ENCODE data around the gene C6orf132.

C6orf132 gene

GRCh38 chr6:42135722-42136121 lies 6.7 kb downstream of the C6orf132 start:
- in situ Hi-C loops (cut with MboI; ENCODE audit: low sequenced_read_pairs) = no loop called here

- in situ Hi-C loops (cut with MboI; ENCODE audit: low sequenced_read_pairs) = no loop called here
Measured at GRCh38 chr6:42135161-42135560, 7.3 kb downstream of the C6orf132 start.

GRCh38 chr6:42133926-42134325 lies 8.5 kb downstream of the C6orf132 start:
- in situ Hi-C loops (cut with MboI; ENCODE audit: low sequenced_read_pairs) = no loop called here

DNA sequence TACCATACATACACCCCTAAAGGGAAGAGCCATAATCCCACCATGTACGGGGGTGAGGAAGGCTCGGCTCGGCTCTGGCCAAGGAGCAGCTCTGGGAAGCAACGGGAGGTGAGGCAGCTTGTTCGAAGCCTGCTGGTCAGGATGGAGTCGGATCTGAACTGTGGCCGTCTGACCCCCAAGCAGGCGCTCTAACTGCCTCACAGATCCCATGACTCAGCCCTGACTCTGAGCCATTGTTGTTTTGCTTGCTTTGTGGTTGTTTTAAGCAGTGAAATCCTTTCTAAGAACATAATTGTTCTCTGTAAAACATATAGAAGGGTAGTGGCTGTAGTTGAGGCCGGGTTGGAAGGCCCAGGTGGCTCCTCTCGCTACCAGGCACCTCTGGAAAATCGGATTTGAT lies 10.9 kb downstream of the C6orf132 start:
- in situ Hi-C loops (cut with MboI; ENCODE audit: low sequenced_read_pairs) = no loop called here

- in situ Hi-C loops (cut with MboI; ENCODE audit: low sequenced_read_pairs) = no loop called here
Measured at GRCh38 chr6:42129360-42129676, 13.1 kb downstream of the C6orf132 start.

- in situ Hi-C loops (cut with MboI; ENCODE audit: low sequenced_read_pairs) = no loop called here
Measured at GRCh38 chr6:42128460-42129359, 13.7 kb downstream of the C6orf132 start.

DNA sequence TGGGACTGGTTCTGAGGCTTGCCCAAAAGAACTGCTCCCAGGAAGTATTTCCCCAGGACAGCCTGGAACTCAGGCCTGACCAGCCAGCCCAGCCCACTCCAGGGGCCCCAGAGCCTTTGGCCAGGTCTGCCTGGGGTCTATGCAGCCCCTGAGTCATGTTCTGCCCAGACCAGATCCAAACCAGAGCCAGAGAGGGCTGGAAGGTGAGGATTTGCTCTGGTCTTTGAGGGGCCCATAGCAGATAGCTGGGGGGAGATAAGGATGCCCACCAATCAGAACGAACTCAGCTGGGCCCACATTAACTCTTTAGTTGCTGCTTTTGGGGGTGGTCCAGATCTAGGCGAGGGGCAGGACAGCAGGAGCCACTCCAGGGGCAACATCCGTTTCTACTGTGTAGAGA lies 16.8 kb downstream of the C6orf132 start:
- in situ Hi-C loops (cut with MboI; ENCODE audit: low sequenced_read_pairs) = no loop called here

GRCh38 chr6:42125231-42125630 lies 17.2 kb downstream of the C6orf132 start:
- in situ Hi-C loops (cut with MboI; ENCODE audit: low sequenced_read_pairs) = no loop called here

GRCh38 chr6:42124223-42124836 lies 18.1 kb downstream of the C6orf132 start:
- in situ Hi-C loops (cut with MboI; ENCODE audit: low sequenced_read_pairs) = no loop called here

- in situ Hi-C loops (cut with MboI; ENCODE audit: low sequenced_read_pairs) = no loop called here
Measured at GRCh38 chr6:42123379-42124103, 18.9 kb downstream of the C6orf132 start.

- in situ Hi-C loops (cut with MboI; ENCODE audit: low sequenced_read_pairs) = no loop called here
Measured at GRCh38 chr6:42120895-42121865, 21.2 kb downstream of the C6orf132 start.

GRCh38 chr6:42118162-42119001 lies 24.0 kb downstream of the C6orf132 start:
- in situ Hi-C loops (cut with MboI; ENCODE audit: low sequenced_read_pairs) = no loop called here

GRCh38 chr6:42117843-42118161 lies 24.6 kb downstream of the C6orf132 start:
- in situ Hi-C loops (cut with MboI; ENCODE audit: low sequenced_read_pairs) = no loop called here

DNA sequence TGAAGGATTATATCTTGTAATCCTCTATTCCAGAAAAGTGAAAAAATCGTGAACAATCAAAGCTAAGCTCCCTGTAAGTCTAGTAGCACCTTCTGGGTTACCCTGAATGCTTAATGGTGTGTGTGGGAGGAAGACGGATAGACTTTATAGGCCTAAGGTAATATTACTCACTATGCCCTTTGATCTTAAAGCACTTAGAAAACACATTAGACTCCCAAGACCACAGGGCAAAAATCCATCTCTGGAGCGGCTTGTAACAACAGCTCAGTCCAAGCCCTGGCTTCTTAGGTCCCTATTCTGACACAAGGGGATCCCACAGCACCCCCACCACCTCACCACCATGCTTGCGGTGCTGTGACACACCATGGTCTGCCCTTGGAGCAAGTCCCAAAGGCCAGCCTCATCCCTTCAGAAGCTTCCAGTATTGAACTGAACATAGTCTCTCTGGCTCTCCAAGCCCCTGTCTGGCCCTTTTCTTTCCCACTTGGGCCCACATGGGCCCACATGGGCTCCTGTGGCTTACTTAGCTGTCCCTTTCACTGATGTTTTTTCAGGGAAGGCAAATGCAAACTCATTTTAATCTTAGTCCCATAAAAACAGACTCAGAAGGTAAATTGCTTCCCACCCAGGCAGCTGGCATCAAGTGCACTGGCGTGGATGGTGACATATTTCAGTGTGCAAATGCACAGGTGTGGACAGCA lies 28.3 kb downstream of the C6orf132 start:
- in situ Hi-C loops (cut with MboI; ENCODE audit: low sequenced_read_pairs) = no loop called here

- in situ Hi-C loops (cut with MboI; ENCODE audit: low sequenced_read_pairs) = no loop called here
Measured at GRCh38 chr6:42112351-42112750, 30.1 kb downstream of the C6orf132 start.

DNA sequence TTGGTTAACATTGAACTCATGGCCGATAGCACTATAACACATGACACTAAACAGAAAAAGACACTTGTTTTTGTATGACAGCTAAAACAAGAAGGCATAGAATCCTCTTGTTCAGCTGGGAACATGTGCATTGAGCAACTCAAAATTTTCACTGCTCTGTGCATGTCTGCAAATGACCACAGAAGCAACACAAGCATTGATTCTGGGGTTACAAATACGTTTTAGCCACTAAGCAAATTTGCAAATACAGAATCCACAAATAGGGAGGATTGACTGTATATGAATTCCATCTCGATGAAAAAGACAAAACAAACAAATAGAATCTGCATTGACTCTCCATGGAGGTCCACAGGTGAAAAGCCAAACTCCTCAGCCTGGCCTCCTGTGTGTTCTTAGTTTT lies 31.7 kb downstream of the C6orf132 start:
- in situ Hi-C loops (cut with MboI; ENCODE audit: low sequenced_read_pairs) = no loop called here

DNA sequence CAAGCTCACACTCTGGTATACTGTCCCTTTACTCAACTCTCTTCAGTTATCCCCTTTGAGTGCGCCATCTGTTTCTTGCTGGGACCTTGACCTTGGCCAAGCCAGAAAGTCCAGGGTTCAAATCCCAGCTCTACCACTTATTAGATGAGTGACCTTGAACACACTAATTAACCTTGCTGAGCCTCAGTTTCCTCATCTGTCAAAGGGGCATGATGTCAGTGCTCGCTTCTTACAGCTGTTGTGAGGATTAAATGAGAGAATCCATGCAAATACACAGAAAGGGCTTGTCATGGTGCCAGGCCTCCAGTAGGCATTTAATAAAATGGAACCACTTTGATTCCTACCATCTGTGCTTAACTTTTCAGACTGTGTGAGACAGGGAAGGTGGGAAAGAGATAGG lies 34.3 kb downstream of the C6orf132 start:
- in situ Hi-C loops (cut with MboI; ENCODE audit: low sequenced_read_pairs) = no loop called here

DNA sequence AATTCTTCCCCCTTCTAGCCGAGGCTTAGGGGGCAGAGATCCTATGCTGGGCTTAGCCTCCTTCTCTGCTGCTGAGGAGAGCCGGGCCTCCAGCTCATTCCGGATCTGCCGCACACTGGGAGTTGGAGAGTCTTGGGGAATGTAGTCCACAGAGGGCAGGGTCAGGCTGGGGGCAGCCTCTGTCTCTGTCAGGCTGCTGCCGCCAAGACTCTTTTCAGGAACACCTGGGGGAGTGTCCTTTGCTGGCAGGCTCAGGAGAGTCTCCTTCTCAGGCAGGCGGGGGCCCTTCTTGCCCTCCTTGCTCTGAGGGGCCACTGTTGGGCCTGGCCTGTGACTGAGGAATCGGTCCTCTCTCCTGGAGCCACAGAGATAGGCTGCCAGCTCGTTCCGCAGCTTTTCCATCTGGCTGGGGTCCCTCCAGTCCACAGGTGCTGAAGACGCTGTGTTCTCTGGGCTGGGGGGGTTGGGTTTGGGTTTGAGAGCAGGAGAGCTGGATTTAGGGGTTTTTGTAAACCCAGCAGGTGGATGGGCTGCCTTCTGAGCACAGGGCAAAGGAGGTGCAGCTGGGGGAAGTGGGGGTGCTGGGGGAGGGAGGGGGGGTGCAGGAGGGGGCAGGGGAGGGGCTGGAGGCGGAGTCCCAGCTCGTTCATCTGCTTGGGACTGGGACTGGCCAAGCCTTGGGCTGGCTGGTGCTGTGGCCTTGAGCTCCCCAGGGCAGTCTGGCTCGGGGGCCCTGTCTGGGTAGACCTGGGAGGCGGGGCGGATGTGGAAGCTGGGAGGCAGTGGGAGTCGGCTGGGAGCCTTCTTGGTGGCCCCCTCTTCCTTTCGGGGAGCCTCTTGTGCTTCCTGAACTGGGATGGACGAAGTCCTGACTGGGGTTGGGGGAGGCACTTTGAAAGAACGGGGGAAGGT lies 36.1 kb downstream of the C6orf132 start:
- in situ Hi-C loops (cut with MboI; ENCODE audit: low sequenced_read_pairs) = no loop called here

All from HL-60/S4 treated with retinoic acid at 250 ng/mL for 4 days and 3 days (cell line).